ENCODE measurements around the gene POLR2E. TPM values are rescaled to one million over a fixed set of nuclear protein-coding genes. Genes with fewer than 3 reads are reported as not detected.

Gene POLR2E
- total and polyA plus RNA-seq, 2 of the 13 experiments (the other 11 are each of a cell fraction or from before 2014, with no cell fraction given) = 140 to 272 TPM

DNA sequence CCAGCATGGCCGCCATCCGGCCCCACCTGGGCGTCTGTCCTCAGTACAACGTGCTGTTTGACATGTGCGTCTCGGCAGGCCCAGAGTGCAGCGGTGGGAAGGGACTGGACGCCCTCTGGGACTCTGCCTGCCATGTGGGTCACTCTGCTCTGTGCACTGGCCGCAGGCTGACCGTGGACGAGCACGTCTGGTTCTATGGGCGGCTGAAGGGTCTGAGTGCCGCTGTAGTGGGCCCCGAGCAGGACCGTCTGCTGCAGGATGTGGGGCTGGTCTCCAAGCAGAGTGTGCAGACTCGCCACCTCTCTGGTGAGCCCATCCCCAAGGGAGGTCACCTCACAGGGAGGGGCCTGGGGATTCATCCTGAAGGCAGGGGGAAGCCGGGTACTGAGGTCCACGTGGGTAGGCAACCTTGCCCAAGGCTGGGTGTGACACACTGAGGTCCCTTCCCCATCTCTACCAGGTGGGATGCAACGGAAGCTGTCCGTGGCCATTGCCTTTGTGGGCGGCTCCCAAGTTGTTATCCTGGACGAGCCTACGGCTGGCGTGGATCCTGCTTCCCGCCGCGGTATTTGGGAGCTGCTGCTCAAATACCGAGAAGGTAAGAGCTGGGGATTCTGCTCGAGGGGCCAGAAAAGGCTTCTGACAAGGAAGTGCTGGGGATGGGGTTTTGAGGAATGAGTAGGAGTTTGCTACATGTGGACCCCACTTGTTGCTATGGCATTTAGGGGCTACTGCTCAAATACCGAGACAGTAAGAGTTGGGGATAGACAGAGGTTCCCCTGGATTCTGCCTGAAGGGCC lies 44.0 kb downstream of the POLR2E start (continued):
- TF ChIP-seq ZFY (CRISPR knock-in tag; IDR thresholded peaks at IDR 0.05) = peak; percentile 88
- TF ChIP-seq, protein P1, sequence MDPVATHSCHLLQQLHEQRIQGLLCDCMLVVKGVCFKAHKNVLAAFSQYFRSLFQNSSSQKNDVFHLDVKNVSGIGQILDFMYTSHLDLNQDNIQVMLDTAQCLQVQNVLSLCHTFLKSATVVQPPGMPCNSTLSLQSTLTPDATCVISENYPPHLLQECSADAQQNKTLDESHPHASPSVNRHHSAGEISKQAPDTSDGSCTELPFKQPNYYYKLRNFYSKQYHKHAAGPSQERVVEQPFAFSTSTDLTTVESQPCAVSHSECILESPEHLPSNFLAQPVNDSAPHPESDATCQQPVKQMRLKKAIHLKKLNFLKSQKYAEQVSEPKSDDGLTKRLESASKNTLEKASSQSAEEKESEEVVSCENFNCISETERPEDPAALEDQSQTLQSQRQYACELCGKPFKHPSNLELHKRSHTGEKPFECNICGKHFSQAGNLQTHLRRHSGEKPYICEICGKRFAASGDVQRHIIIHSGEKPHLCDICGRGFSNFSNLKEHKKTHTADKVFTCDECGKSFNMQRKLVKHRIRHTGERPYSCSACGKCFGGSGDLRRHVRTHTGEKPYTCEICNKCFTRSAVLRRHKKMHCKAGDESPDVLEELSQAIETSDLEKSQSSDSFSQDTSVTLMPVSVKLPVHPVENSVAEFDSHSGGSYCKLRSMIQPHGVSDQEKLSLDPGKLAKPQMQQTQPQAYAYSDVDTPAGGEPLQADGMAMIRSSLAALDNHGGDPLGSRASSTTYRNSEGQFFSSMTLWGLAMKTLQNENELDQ (CRISPR knock-in tag; IDR thresholded peaks at IDR 0.05; ENCODE audit: borderline replicate concordance) = no peak
- TF ChIP-seq TEAD2 (CRISPR knock-in tag; IDR thresholded peaks at IDR 0.05) = no peak
- TF ChIP-seq ZNF136 (CRISPR knock-in tag; IDR thresholded peaks at IDR 0.05; ENCODE audit: low read depth) = 0 out of 2 replicates have a peak, but pooled peaks have one; percentile 32
- TF ChIP-seq, protein P2, sequence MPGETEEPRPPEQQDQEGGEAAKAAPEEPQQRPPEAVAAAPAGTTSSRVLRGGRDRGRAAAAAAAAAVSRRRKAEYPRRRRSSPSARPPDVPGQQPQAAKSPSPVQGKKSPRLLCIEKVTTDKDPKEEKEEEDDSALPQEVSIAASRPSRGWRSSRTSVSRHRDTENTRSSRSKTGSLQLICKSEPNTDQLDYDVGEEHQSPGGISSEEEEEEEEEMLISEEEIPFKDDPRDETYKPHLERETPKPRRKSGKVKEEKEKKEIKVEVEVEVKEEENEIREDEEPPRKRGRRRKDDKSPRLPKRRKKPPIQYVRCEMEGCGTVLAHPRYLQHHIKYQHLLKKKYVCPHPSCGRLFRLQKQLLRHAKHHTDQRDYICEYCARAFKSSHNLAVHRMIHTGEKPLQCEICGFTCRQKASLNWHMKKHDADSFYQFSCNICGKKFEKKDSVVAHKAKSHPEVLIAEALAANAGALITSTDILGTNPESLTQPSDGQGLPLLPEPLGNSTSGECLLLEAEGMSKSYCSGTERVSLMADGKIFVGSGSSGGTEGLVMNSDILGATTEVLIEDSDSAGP (CRISPR knock-in tag; IDR thresholded peaks at IDR 0.05; ENCODE audit: borderline replicate concordance) = peak; percentile 77
- TF ChIP-seq RXRA (CRISPR knock-in tag; IDR thresholded peaks at IDR 0.05) = peak; percentile 84
- TF ChIP-seq MED1 (CRISPR knock-in tag; IDR thresholded peaks at IDR 0.05) = peak; percentile 78
- peak; percentile 57 for TF ChIP-seq ZNF274 (CRISPR knock-in tag; IDR thresholded peaks at IDR 0.05)
- no peak for TF ChIP-seq EZH2 (conservative IDR thresholded peaks at IDR 0.05; ENCODE audit: low read depth, low read length)
- TF ChIP-seq, protein P3, sequence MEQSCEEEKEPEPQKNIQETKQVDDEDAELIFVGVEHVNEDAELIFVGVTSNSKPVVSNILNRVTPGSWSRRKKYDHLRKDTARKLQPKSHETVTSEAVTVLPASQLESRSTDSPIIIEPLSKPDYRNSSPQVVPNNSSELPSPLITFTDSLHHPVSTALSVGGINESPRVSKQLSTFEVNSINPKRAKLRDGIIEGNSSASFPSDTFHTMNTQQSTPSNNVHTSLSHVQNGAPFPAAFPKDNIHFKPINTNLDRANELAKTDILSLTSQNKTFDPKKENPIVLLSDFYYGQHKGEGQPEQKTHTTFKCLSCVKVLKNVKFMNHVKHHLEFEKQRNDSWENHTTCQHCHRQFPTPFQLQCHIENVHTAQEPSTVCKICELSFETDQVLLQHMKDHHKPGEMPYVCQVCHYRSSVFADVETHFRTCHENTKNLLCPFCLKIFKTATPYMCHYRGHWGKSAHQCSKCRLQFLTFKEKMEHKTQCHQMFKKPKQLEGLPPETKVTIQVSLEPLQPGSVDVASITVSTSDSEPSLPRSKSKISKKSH (CRISPR knock-in tag; IDR thresholded peaks at IDR 0.05; ENCODE audit: borderline replicate concordance) = peak; percentile 98; the same call in 1 of the 2 replicates
- TF ChIP-seq SP1 (IDR thresholded peaks at IDR 0.05) = no peak
- TF ChIP-seq SP1 (CRISPR knock-in tag; IDR thresholded peaks at IDR 0.05) = peak; percentile 39; the same call in 1 of the 2 replicates
- TF ChIP-seq ZNF30 (CRISPR knock-in tag; IDR thresholded peaks at IDR 0.05) = peak; percentile 48; the same call in 1 of the 2 replicates
- TF ChIP-seq, protein P4, sequence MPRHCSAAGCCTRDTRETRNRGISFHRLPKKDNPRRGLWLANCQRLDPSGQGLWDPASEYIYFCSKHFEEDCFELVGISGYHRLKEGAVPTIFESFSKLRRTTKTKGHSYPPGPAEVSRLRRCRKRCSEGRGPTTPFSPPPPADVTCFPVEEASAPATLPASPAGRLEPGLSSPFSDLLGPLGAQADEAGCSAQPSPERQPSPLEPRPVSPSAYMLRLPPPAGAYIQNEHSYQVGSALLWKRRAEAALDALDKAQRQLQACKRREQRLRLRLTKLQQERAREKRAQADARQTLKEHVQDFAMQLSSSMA (CRISPR knock-in tag; IDR thresholded peaks at IDR 0.05) = peak; percentile 90; the same call in 1 of the 2 replicates
- TF ChIP-seq SRY (CRISPR knock-in tag; IDR thresholded peaks at IDR 0.05) = peak; percentile 82; the same call in 1 of the 2 replicates
- peak; percentile 60 for TF ChIP-seq ZNF883 (CRISPR knock-in tag; IDR thresholded peaks at IDR 0.05; ENCODE audit: not compliant biosample characterization)
- TF ChIP-seq MEIS1 (CRISPR knock-in tag; IDR thresholded peaks at IDR 0.05; ENCODE audit: borderline replicate concordance) = 0 out of 2 replicates have a peak, but pooled peaks have one; percentile 68
- TF ChIP-seq SSRP1 (CRISPR knock-in tag; IDR thresholded peaks at IDR 0.05) = peak; percentile 58; the same call in 1 of the 2 replicates
- TF ChIP-seq, protein P5, sequence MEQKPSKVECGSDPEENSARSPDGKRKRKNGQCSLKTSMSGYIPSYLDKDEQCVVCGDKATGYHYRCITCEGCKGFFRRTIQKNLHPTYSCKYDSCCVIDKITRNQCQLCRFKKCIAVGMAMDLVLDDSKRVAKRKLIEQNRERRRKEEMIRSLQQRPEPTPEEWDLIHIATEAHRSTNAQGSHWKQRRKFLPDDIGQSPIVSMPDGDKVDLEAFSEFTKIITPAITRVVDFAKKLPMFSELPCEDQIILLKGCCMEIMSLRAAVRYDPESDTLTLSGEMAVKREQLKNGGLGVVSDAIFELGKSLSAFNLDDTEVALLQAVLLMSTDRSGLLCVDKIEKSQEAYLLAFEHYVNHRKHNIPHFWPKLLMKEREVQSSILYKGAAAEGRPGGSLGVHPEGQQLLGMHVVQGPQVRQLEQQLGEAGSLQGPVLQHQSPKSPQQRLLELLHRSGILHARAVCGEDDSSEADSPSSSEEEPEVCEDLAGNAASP (CRISPR knock-in tag; IDR thresholded peaks at IDR 0.05; ENCODE audit: borderline replicate concordance) = peak; percentile 34; the same call in 1 of the 2 replicates
- TF ChIP-seq RCOR2 (CRISPR knock-in tag; IDR thresholded peaks at IDR 0.05) = 0 out of 2 replicates have a peak, but pooled peaks have one; percentile 38
- peak; percentile 40; the same call in 1 of the 2 replicates for TF ChIP-seq RBAK (CRISPR knock-in tag; IDR thresholded peaks at IDR 0.05)
- peak; percentile 79 for TF ChIP-seq TBX2 (CRISPR knock-in tag; IDR thresholded peaks at IDR 0.05; ENCODE audit: borderline replicate concordance)
